Endometrium (tissue), 2 donors: Measurements from ENCODE around the gene XYLT1.
"Not testable (repeated sequence)": the region's sequence is repeated elsewhere in the genome, so short reads cannot be mapped to it uniquely, and the experiment has no call there.

ENCODE experiments used
- FAIRE-seq: peaks from 2 replicates; lab custom pipeline; 2012; peaks lifted over from hg19 to GRCh38; lab: Jason Lieb, UNC
- donor health status: control.
- donor health status: control.

Gene XYLT1

DNA sequence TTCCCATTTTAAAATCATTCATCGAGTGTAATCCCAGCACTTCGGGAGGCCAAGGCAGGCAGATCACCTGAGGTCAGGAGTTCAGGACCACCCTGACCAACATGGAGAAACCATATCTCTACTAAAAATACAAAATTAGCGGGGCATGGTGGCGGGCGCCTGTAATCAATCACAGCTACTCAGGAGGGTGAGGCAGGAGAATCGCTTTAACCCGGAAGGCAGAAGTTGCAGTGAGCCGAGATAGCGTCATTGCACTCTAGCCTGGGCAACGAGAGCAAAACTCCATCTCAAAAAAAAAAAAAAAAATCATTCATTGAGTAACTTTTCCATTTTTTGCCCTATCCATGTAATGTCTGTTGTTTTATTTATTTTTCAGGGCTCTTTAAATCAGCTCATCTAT is 135.4 kb downstream of the XYLT1 start:
- not testable (repeated sequence) for FAIRE-seq

DNA sequence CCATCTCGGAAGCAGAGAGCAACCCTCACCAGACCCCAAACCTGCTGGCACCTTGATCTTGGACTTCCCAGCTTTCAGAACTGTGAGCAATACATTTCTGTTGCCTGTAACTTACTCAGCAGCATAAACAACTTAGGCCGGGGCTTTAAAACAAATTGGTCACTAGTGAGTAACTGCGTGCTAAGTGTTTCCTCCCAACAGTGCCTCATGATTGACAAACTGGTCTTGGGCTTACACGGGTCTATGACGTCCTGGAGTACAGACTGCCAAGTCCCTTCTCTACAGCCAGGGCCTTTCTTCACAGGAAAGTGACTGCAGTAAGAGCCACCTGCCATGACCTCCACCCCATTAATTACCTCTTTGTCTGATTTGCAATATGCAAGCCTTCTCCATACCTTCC is 136.7 kb downstream of the XYLT1 start:
- no peak for FAIRE-seq

DNA sequence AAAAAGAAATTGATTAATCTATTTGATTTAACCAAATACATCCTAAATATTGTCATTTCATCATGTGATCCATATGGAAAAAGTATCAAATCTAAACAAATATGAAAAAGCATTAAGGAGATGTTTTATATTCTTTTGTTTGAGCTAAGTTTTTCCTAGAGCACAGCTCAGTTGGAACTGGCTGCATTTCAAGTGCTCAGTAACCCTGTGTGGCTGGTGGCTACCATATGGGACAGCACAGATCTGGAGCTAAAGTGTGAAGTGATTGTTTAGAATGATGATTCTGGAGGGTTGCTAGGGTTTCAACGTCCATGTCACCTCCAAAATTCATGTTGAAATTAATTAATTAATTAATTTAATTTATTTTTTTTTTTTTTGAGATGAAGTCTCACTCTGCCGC is 137.5 kb downstream of the XYLT1 start:
- no peak for FAIRE-seq

DNA sequence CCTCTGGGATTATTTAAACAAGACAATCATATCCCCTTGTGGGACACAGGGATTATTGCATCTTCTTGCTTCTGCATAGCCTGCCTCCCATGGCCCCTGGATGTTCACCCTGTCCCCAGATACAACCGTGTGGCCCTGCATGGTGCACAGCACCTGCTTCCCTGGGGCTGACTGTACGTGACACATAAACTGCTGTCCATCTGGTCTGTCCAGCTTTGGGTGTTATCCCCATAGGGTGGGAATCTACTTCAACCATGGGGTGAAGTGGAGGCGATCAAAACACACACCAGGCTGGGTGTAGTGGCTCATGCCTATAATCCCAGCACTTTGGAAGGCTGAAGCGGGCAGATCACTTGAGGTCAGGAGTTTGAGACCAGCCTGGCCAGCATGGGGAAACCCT is 138.8 kb downstream of the XYLT1 start:
- FAIRE-seq = no peak

DNA sequence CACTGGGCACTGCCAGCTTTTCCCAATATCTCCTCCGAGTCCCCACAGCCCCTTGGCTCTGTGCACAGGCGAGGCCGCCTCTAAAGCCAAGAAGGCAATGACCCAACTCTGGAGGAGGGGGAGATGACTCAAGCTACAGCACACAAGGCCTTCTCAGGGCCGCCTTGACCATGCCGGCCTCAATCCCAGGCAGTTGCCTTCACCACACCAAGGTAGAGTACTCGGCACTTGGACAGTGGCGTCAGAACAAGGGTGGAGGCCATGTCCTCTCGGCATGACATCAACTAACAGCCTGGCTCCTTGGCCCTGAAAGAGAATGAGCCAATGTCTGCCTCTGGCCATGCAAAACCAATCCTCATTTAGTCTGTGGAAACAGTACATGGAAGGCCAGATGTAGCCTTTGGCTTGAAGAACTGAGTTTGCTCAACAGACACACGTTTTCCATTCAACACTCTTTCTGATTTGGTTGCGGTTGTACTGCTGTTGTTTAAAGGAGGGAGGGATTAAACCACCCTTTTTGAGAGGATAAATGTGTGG is 139.6 kb downstream of the XYLT1 start:
- FAIRE-seq = no peak

DNA sequence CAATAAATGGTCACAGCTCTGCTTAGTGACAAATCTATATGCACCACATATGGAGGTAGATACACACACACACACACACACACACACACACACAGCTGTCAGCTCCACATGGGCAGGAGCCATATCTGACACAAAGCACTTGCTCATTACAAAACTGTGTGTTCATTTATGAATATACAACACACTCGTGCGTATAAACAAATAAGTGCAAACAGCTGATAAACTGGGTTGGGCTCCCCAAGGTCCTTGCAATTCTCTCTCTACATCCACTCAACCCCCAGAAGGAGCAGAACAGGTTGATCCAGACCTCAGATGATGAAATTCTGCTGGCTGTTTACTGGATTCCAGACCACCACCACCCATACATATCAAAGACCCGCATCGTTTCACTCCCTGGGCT is 140.7 kb downstream of the XYLT1 start:
- no peak for FAIRE-seq

DNA sequence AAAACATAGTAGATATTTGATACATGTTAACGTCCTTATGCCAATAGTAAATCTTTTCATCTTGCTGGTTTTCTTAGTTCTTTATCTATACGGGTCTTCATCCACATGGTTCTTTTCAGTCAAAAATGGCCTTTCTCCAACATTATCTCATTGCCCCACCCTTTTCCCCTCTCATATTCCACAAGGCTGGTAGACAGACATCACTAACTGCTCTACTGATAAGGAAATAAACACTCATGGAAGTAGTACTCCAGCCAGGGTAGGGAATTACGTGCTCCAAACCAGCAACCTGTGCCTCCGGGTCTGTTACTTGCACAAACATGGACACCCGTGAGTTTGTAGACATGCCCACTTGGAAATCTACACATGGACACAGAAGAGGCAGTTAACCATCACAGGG is 141.4 kb downstream of the XYLT1 start:
- FAIRE-seq = no peak

DNA sequence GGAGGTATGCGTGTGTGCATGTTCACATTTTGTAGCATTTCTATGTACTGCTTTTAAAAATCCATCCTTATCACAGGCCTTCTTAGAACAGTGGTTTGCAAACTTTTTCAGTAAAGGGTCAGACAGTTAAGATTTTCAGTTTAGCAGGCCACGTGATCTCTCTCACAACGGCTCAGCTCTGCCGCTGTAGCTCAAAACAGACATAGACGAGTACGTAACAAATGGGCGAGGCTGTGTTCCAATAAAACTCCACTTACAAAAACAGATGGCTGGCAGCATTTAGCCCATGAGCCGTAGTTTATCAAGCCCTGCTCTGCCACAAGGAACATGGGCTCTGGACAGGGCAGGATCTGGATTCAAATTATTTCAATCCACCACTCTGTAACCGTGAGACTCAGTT is 141.8 kb downstream of the XYLT1 start:
- no peak for FAIRE-seq

DNA sequence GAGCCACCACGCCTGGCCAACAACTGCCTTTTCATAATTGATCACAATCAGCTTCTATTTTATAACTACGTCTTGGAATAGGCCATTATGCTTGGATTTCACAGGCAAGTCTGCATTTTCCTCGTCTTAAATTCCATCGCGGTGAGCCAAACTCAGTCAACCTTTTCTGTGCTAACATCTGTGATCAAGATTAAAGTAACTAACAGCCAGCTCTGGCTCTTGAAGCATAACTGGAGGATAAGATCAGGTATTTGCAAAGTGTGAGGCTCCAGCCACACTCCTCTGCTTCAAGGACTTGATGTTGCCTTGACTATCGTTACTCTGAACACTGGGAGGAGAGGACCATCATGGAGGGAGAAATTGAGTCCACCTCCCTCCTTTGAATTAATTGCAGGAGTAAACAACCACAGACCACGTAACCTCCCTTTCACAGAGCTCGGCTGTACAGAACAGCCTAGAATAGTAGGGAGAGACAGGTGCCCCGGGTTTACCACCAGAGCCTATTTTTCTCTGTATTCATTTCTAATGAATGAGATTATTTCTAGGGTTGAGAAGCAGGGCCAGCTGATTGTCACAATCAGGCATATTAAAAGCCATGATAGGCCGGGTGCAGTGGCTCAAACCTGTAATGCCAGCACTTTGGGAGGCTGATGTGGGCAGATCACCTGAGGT is 143.0 kb downstream of the XYLT1 start:
- FAIRE-seq = no peak

DNA sequence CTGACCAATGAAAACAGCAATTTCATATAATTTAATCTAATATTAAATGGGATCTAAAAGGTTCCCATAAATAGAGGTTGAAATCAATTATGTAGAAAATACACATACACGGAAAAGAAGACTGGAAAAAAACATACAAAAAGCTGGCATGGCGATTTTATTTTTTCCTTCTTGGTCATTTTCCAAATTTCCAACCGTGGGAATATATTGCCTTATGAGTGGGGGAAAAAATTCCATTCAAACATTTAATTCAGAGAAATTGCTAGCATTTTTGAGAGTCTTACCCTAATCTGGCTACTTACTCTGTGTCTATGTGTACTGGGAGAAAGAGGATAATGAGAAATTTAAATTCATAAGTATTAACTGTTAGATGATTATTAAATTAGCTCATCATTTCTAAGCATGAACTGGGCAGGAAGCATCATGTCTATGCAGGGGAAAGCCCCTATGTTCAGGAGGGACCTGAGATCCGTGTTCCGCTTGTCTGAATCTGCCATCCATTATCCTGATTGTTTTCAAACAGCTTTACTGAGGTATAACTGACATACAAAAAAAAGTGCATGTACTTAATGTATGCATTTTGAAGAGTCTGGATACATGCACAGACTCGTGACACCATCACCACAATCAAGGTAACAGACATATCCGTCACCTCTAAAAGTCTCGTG is 145.2 kb downstream of the XYLT1 start:
- no peak for FAIRE-seq

DNA sequence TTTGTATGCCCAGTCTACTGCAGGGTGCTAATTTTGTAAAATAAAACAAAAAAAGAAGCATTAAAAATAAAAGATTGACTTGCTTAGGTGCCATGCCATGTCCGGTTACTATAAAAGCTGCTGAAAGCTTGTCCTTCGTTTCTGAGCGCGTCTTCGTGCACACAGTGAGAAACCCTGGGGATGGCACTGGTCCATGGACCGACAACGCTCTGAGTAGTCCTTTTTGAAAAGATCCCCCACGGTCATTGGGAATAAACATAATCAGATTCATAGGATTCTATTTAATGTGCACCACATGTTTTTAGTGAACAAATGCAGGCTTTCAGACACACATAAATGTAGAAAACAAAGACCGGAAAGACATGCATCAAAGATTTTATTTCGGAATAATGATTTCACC is 146.3 kb downstream of the XYLT1 start:
- no peak for FAIRE-seq

DNA sequence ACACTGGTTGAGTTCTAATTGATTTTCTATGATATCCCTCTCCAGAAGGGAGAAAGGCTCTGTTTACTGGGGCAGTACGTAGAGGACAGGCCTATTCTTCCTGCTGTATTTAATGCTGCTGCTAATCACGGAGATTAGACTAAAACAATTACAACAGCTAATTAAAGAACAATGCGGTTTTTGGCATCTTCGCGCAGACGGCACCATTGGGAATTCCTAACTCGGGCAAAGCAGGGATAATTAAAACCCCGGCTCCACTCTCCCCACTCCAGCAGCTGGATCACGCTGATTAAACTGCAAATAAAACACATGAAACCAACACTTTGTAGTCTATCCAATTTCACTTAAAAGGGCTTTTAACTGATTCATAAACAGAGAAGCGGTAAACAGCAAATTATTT is 147.6 kb downstream of the XYLT1 start:
- no peak for FAIRE-seq

DNA sequence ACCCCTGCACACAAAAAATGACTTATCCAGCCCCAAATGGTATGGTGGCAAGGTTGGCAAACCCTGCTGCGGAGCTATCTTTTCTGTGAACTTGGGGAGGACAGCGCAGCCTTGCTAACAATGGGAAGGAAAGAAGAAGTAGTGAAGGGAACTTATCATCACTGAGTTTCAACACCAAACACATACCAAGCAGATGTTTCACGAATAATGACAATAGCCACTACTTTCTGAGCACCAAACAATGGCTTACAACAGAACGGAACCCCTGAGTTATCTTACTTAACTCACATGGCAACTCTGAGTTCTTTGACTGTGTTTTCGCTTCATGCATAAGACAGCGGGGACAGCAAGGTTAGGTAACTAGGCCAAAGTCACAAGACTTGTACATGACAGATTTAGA is 148.9 kb downstream of the XYLT1 start:
- FAIRE-seq = no peak

DNA sequence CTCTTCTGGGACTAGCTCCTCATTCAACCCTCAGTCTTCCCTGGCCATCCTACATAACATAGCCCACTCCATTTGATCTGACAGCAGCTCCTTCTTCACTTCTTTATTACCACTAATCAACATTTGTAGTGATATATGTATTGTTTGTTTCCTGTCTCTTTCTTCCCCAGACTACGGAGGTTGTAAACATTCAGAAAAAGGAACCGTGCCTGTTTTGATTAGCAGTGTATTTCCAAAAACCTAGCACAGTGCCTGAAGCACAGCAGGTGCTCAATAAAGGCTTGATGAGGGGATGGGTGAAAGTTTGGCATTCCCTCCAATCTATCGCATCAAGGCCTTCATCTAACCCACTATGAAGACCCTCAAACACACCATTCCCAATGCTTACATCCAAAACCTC is 150.8 kb downstream of the XYLT1 start:
- no peak for FAIRE-seq

DNA sequence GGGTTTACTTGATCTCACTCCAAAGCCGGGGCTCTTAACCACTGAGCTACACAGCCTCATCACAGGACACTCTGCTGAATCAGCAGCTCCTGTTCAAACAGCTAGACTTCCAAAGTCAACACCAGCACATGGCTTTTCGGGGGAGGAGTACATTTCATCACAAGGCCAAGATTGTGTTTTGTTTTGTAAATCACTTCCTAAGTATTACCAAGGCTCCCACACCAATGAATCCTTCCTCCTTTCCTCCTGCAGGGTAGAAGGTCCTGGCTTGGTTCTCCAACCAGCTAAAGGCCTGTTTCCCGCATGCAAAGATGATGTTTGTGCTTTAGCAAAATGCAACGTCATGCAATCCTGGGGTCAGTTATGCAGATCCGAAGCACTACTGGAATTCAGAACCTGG is 152.5 kb downstream of the XYLT1 start:
- no peak for FAIRE-seq

DNA sequence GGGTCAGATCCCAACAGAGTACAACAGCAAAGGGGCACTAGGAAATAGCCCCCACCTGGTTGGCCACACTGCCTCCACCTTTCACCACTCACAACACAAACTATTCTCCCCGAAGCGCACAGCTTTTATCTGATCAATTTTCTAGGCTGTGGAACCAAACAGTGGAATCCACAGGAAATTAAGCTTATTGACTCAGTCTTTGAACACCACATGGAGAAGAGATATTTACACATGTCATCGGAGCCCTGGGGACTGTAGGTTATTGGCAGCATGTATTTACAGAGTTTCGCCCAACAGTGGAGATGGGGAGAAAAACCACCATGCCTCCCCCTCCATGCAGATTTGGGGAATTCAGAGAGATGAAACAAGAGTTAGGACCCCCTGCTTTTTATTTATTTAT is 154.8 kb downstream of the XYLT1 start:
- no peak for FAIRE-seq

DNA sequence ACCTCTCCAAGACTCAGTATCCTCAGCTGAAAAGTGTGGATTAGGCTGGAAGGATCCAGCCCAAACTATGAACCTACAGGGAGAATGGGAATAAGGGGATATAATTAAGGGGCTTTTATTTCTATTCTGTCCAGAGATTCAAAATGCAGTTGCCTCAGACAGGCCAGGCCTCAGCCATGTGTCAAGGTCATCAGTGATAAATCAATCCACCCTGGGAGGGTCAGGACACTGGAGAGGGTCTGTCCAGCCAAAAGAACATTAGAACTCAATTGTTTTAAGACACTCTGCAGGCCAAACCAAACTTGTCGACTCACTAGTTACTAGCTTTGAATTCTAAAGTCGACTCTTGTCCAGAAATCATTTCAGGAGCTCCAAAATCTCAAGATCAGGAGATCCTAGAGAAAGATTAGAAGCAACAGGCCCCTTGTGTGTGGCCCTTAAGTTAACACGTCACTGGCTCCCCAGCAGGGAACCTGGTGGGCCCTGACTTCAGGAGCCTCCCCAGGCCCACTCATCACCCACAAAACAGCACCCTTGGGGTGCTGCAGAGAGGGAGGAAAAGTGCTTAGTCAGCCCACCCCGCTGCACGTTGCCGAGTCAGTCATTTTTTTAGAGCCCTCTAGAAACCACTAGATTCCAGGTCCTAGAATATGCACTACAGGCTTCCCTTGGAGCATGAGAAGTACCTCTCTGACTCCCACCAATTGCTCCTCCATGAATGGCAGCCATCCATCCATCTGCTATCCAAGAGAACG is 156.8 kb downstream of the XYLT1 start:
- no peak for FAIRE-seq

DNA sequence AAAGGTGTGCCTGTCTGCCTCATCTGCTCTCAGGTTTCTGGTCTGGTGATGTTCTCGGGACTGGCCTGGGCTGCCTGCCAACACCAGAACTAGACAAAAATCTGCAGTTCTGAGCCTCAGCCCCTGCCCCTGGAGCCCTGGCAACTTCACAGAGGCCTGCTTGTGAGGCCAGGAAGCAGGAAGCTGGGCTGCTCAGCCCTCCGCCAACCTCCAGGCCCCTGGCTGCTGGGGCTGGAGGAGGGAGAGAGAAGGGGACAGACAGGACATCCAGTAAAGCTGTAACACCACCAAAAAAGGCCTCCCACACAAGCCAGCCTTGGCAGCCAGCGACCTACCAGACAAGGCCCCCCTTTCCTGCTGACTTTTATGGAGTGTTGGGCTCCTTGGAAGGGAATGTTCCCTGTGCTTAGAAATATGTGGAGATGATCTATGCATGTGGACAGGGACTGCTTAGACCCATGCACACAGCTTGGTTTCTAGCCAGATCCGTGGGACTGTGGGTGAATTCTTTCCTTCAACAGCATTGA is 157.6 kb downstream of the XYLT1 start:
- no peak for FAIRE-seq

DNA sequence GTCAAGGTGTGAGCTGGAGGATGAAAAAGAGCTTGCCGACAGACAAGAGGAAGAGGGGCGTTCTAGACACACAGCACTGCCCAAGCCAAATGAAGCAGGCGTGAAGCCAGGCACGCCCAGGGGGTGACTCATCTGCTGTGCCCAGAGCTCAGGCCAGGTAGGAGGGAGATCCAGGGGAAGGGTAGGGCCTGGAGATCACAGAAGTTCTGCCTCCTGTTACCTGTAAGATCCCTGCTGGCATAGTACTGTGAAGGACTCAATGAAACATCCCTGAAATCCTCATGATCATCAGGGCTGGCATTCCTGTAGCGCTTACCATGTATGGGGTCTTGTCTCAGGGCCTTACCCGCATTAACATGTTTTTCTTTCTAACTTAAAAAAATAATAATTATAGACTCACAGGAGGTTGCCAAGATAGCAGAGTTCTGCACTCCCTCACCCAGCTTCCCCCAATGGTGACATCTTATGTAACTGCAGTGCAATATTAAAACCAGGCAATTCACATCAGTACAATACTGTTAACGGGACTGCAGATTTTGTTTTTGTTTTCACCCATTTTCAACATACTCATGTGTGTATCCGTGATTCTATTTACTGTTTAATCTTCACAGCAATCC is 158.6 kb downstream of the XYLT1 start:
- no peak for FAIRE-seq

DNA sequence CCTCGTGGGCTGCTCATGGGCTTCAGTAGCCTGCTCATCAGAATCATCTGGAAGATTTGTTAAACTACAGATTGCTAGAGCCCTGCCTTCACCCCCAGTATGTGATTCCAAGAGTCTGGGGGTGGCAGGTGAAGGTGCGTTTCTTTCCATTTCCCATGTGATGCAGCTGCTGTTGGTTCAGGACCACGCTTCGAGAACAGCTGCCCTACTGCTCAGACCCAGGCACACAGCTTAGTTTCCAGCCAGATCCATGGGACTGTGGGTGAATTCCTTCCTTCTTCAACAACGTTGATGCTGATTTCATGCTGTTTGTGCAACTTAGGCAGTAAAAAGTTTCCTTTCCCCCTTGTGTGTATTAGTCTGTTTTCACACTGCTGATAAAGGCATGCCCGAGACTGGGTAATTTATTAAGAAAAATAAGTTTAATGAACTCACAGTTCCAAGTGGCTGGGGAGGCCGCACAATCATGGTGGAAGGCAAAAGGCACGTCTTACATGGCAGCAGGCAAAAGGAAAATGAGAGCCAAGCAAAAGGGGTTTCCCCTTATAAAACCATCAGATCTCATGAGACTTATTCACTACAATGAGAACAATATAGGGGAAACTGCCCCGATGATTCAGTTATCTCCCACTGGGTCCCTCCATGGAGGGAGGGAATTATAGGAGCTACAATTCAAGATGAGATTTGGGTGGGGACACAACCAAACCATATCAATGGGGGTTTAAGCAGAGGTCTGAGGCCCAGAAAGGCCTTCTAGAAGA is 159.2 kb downstream of the XYLT1 start:
- no peak for FAIRE-seq

DNA sequence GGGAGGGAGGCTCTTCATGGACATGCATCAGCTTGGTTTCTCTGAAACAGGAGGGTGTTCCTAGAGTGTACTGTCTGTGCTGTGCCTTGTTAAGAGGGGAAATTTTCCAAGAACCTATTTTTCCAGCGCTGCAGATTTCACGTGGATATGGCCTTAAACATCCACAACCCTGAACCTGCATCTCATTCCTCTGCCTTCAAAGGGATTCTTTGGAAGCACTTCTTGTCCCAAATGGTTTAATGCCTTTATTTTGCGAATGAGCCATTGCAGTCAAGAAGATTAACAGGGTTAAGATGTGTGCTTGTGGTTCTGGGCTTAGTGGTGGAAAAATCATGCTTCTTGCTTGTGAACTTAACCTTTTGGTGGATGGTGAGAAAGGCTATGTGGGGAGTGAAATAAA is 161.2 kb downstream of the XYLT1 start:
- no peak for FAIRE-seq

DNA sequence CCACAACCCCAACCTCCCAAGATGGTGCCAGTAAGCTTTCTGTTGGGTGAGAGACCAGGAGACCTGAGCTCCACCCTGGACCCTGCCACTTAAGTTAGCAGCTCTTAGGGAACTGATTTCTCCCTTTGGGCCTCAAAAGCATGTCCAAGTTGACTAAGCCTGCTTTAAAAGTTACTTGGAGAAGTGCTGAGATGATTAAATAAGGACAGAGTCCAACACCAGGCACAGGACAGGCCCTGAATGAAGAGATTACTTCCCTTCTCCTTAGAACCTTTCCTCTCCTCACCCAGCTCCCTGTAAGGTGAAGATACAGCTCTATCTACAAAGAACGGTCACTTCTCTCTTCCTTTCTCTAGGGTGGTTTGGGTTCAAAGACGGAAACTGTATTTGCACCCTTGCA is 162.6 kb downstream of the XYLT1 start:
- FAIRE-seq = no peak
